Erythroblast (primary cell): ENCODE results near the gene RNF166.

Experiments
- GATA1 ChIP-seq: IDR thresholded peaks from 2 replicates; pipeline ENCODE4 v1.6.1; 2011; ENCODE audit warnings: low read depth, mild to moderate bottlenecking, control low read depth, low read length, moderate library complexity
- POLR2A ChIP-seq: IDR thresholded peaks from 2 replicates; pipeline ENCODE4 v1.6.1; 2011; ENCODE audit warnings: mild to moderate bottlenecking, low read length

GRCh38 chr16:88681709-88682451 lies 24.3 kb downstream of the RNF166 start:
- TF ChIP-seq POLR2A (no peak), GATA1 (no peak)
